Stimulated activated CD4-positive, alpha-beta T cell treated with anti-CD3 and anti-CD28 coated beads, Interleukin-12 subunit alpha, Interleukin-12 subunit beta, amount 100 ng/mL, for 4 hours (primary cell): Measurements from ENCODE around the gene TNFRSF6B.
"Not testable (repeated sequence)": the region's sequence is repeated elsewhere in the genome, so short reads cannot be mapped to it uniquely, and the experiment has no call there.

Experiments used
- DNase-seq: peaks from one replicate; pipeline ENCODE4 v3.0.0-alpha.2; 2020

Gene TNFRSF6B

DNA sequence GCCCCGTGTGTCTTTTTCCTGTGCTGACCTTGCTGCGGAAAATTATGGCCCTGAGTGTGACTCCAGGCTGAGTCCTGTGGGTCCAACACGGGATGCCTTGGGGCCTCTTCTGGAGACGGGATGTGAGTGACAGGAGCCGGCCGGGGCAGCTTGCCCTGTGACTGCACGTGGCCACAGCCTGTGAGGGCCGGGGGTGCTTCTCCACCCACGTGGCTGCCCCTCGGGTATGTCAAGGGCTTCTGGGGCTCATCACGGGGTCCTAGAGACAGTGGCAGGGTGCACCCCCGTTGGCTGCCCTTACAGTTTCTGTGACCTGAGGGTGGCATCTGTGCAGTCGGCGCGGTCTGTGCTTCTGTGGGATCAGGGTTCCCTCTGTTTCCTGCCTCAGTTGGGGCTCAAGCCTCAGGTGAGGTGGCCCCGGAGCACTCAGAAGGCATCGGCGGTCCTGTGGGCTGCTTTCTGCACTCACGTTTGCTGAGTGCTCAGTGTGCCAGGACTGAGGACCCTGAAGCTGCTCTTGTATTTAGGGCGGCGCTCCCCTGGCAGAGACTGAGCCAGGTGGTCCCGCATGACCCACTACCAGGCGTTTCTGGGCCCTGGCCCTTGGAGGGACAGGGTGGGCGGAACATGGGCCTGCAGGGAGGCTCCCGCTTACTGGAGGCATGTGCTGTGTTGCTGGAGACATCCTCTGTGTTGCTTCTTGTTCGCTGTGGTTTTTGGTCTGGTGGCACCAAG lies 33.0 kb upstream of the TNFRSF6B start:
- no peak for DNase-seq

DNA sequence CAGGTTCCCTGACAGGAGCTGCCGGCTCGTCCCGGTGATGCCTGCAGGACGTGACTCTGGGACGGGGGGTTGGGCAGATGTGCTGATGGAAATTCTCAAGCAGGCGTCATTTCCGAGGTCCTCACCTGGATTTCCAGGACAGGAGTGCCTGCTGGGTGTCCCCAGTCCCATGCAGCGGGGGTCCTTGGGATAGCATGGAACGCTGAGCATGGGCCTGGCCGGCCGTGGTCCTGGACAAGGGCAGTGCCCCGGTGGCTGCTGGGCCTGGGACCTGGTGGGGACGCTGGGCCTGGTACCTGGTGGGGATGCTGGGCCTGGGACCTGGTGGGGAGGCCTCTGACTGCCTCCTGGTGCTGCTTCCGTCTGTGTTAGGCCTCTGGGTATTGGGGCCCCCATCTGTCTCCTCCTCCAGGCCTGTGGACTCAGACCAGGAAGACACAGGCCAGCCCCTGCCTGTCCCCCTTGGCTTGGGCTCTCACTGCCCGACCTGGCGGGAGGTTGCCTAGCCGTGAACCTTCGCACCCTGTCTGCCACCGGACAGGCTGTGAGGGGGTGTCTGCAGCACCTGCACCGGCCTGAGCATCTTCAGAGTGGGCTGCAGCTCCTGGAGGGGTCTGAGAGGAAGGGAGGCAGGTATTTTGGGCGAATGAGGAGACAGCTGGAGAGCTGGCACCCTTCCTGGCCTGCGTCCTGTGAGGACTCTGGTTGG lies 32.2 kb upstream of the TNFRSF6B start:
- no peak for DNase-seq

DNA sequence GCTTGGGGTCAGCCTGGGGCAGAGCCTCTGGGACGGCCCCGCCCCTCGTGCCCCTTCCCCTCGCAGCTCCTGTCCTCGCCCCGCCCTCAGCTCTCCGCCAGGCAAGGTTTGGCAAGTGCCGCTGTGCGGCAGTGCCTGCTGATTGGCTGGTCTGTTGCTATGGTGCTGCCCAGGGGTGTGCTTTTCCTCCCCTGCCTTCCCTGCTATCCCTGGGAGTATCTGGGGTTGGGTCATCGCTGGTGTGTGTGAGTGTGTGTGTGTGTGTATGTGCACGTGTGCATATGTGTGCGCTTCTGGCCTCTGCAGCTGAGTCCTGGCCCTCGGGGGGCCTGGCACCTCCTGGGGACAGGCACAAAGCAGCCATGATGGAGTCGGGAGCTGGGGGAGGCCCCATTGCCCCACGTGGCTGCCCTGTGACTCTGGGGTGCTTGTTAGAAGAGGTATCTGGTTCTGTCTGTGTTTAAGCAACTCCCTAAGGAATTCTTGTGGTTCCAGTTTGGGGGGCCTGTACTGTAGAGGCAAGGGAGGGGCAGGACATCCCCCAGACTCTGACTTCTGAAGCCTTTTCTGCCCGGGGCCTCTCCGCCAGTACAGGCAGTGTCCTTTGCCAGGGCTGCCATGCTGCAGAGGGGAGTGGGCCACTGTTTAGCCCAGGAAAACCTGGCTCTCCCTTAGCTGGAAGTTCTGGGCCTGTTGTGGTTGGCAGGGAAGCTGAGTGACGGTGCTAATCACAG lies 31.4 kb upstream of the TNFRSF6B start:
- DNase-seq: no peak

DNA sequence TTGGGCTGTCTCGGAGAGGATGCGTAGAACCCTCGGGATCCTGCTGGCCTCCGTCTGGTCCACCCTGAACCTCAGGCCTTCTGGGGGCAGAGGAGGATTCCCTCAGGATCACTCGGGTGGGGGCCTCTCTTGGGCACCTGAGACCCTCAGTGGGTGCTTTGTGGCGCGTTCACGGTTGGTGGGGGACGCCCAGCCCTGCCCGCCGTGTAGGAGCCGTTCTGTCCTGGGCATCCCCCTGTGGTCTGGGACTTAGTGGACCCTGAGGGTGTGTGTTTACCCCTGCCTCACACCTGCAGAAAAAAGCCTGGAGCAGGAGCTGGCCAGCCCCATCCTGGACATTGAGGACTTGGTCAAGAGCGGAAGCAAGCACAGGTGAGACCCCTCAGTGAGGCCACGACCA lies 30.7 kb upstream of the TNFRSF6B start:
- no peak for DNase-seq

DNA sequence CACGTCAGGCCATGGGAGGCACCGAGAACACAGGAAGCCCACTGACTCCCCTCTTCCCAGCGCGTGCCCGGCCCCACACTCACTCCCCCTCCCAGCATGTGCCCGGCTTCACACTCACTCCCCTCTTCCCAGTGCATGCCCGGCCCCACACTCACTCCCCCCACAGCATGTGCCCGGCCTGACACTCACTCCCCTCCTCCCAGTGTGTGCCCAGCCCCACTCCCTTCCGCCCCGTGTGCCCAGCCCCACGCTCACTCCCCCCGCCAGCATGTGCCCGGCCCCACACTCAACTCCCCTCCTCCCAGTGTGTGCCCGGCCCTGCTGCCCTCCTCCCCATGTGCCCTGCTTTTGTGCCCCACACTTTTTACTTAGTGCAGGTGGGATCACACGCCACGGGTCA lies 28.6 kb upstream of the TNFRSF6B start:
- DNase-seq: no peak

DNA sequence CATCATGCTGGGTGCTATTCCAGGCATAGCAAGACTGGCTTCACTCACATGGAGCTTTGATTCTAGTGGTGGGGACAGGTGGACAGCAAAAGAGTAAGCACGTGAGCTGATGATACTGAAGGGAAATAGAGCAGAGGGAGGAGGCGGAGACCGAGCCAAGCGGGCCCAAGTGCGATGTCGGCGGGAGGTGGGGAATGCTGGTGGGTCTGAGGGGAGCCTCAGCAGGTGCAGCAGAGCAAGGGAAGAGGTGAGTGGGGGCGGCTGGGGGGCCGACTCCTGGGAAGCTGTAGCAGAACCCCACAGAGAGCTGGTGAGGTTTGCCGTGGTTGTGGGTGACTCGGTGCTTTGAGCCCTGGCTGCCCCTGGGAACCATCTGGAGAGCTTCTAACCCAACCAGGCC lies 28.1 kb upstream of the TNFRSF6B start:
- no peak for DNase-seq

DNA sequence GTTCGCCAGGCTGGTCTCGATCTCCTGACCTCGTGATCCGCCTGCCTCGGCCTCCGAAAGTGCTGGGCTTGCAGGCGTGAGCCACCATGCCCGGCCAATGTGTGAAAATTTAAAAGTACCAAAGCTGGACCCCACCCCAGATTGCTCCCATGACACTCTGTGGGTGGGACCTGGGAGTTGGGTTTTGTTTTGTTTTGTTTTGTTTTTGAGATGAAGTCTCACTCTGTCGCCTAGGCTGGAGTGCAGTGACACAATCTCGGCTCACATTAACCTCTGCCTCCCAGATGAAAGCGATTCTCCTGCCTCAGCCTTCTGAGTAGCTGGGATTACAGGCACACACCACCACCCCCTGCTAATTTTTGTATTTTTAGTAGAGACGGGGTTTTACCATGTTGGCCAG lies 24.8 kb upstream of the TNFRSF6B start:
- not testable (repeated sequence) for DNase-seq

DNA sequence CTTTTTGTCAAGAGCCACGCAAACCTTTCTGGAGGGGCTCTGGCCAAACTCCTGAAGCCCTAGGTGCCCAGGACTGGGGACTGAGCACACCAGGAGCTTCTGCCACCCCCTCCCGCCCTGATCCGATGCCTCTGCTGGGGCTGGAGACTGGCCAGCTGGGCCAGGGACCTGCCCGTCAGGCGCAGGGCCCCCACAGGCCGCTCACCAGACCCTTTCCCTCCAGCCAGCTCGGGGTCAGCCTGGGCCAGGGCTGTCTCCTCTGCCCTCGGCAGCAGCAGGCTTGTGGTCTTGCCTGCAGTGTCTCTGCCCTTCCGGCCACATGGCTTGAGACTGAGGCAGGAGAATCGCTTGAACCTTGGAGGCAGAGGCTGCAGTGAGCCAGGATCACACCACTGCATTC lies 23.8 kb upstream of the TNFRSF6B start:
- no peak for DNase-seq

DNA sequence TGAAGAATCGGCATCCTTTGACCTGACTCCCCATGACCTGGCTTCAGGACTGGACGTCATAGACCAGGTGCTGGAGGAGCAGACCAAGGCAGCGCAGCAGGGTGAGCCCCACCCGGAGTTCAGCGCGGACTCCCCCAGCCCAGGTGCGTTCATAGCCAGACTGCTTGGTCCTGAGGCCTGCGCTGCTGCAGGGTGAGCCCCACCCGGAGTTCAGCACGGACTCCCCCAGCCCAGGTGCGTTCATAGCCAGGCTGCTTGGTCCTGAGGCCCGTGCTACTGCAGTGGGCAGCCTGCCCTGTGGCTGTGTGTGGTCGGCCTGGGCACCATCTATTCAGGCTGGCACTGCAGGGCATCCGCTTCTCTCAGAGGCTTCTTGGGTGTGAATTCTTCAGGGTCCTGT lies 22.5 kb upstream of the TNFRSF6B start:
- no peak for DNase-seq

DNA sequence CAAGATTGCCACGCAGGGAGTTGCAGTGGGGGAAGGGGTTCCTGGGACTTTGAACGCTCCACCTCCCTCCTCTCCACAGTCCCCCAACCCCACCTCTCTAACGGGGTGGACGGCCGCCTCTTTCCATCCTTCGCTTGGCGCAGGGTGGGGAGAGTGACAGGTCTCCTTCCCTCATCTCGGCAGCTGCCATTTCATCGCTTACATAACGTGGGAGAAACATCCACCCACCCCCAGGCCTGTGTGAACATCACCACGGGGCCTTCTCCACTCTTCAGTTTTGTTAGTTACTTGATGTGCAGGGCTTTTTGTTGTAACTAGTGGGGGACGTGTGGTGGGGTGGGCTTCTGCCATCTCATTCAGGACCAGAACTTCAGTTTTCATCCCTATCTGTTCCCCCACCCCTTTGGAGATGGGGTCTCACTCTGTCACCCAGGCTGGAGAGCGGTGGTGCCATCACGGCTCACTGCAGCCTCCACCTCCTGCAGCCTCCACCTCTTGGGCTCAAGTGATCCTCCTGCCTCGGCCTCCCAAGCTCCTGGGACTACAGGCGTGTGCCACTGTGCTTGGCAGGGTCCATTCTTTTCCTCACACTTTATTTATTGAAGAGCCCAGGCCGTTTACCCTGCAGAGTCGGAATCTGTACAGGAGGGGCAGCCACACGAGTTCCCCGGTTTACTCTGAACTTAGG lies 20.6 kb upstream of the TNFRSF6B start:
- DNase-seq: no peak

DNA sequence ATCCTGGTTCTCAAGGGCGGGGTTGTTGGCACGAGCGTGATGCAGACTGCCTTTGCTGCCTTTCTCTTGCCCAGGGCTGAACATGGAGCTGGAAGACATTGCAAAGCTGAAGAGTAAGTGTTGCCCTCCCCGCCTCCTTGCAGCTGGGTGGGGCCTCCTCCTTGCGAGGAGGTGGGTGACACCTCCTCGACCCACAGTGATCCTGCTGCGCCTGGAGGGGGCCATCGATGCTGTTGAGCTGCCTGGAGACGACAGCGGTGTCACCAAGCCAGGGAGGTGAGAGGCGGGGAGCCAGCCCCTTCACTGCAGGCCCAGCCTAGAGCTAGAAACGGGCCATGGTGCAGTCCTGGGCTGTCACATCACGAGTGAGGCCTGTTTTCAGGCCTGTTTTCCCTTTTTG lies 18.4 kb upstream of the TNFRSF6B start:
- DNase-seq: no peak

DNA sequence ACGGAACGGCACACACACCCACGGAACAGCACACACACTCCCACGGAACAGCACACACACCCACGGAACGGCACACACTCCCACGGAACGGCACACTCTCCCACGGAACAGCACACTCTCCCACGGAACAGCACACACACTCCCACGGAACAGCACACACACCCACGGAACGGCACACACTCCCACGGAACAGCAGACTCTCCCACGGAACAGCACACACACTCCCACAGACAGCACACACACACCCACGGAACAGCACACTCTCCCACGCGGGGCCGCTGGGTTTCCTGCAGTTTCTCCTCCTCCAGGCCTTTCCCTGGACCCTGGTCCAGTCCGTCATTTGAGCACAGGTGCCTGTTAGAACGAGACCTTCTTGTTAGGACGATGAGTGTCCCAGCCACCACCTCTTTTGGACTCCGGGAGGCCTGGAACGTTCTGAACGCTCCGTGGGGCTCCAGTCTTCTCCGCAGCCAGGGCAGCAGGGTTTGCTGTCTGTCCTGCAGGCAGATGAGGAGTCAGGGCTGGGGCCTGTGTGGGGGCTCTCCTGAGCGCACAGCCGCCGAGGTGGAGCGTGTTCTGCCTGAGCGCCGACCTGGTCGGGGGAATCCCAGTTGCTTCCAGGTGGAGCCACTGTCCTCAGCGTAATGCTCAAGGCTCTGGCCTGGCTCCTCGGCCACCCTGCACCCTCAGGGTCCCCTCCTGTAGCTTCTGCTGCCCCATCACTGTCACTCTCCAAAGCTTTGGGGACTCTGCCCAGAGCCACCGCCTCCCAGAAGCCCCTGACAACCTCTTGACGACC lies 17.6 kb upstream of the TNFRSF6B start:
- no peak for DNase-seq

DNA sequence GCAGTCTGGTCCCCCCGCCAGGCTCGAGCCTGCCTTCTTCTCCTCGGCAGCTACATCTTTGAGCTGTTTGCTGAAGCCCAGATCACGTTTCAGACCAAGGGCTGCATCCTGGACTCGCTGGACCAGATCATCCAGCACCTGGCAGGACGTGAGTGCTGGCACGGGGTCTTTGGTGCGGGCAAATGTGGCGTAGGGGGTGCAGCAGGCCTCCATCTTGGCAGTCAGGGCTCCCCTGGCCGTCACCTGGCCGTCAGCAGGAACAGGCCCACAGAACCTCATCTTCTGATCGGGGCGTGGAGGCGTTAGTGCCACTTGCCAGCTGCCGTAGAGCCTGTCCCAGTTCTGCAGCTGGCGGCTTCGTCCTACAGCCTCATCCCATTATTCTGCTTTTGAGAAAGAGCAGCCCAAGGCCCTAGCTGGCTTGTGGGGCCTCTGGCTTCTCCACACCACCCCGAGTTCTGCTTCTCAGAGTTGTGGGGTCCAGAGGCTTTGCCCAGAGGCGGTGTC lies 16.6 kb upstream of the TNFRSF6B start:
- no peak for DNase-seq

DNA sequence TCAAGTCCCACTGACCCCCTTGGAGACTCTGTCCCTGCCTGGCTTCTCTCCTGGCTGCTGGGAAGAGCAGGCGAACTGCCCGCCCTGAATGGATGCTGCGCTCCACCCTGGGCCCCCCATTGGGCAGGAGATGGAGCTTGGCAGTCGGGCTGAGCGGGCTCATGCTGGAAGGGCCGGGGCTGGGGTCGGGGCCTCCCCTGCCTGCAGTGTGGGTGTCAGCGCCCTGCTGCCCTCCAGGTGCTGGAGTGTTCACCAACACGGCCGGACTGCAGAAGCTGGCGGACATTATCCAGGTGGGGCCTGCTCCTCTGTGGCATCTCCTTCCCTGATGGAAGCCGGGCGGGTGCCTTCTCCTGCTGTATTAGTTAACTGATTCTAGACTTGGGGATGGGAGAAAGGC lies 16.0 kb upstream of the TNFRSF6B start:
- DNase-seq: no peak

DNA sequence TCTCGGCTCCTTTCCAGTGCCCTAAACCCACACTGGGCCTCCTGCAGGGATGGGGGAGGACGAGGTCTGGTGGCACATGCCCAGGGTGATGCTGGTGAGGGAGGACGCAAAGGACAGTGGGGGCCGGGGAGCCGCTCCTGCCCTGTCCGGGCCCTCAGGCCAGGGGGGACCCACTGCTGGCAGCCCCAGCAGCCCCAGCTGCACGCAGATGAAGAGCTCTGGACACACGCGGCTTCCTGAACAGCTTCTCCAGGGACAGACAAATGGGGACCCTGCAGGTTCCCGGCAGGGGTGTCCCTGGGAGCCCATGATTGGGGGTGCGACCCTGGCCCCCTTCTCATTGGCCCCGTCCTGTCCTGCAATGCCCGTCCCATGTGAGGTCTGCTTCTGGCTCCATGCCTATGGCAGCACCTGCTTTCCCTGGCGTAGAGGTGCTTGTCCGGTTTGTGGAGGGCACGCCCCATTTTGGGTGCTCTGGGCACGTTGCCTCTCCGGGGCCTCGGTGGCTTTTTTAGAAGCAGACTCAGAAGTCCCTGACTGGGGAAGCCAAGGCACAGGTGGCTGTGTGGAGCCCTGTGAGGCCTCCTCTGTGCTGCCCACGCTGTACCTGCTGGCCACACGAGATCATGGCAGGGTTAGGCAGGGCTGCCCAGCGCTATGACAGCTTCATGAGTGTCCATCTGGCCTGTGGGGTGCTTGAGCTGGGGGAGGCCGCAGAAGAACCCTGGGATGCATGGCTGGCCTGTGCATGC lies 15.4 kb upstream of the TNFRSF6B start:
- DNase-seq: no peak

DNA sequence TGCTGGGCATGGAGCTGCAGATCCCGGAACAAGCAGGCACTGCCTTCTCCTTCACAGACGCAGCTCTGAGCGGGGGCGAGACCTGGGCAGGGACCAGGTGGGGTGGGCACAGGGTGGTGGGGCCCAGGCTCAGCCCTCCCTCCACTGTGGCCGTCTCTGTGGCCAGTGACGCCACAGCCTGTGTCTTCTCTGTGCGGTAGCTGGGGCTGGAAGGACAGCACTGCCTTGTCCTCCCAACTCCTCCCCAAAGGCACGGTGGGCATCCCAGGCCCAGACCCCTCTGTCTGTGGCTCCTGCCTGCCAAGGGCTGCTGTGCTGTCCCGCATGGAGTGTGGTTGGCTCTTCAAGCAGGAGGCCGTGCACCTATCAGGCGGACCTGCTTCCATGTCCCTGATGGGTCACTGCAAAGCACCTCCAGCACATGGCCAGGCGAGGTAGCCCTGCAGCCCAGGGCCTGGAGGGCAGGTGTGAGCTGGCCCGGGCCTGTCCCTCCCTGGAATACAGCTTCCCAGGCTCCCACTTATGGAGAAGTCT lies 14.8 kb upstream of the TNFRSF6B start:
- no peak for DNase-seq

DNA sequence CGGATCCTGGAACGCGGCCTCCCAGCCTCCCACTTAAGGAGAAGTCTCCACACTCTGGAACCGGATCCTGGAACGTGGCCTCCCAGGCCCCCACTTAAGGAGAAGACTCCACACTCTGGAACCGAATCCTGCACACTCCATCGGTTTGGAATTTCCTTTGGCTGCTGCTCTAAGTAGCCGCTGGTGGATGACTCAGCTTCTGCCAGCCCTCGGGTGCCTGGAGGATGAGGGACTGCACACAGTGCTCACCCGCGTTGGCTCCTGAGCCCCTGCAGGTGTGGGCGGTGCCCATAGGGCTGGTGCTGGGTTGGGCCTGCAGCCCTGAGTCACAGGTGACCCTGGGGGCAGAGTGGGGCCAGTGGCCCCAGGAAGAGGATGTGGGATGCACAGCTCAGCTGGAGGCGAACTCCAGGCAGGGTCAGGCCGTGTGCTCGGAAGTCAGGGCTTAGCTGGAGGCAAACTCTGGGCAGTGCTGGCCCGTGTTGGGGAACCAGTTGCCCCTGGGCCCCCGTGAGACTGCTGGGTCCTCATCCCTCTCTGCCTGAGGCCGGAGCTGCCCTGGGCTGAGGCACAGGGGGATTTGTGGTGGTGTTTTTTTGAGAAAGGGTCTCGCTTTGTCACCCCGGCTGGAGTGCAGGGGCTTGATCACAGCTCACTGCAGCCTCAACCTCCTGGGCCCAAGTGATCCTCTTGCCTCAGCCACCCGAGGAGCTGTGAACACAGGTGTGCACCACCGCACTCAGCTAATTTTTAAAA lies 13.9 kb upstream of the TNFRSF6B start:
- DNase-seq: no peak

DNA sequence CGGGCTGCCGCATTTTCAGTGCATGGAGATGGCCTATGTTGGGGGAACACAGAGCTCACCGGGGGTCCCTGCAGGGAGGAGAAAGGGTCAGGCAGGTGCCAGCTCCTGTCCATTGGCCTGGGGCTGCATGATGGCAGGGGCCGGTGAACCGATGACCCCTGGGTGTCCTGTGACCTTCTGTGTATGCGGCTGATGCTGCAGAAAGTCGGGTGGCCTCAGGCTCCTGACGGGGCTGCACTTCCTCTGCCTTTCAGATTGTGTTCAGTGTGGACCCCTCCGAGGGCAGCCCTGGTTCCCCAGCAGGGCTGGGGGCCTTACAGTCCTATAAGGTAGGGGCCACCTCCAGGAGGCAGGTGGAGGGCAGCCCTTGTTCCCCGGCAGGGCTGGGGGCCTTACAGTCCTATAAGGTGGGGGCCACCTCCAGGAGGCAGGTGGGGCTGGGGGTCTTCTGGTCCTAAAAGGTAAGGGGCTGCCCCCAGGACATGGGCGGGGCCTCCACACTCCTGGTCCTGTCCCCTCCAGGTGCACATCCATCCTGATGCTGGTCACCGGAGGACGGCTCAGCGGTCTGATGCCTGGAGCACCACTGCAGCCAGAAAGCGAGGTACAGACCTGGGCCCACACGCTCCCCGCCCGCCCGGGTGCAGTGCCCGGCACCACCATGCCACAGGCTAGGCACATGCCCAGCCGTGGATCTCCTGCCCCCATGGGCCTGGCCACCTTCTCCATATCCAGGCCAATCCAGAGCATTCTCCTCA lies 11.0 kb upstream of the TNFRSF6B start:
- DNase-seq: no peak

DNA sequence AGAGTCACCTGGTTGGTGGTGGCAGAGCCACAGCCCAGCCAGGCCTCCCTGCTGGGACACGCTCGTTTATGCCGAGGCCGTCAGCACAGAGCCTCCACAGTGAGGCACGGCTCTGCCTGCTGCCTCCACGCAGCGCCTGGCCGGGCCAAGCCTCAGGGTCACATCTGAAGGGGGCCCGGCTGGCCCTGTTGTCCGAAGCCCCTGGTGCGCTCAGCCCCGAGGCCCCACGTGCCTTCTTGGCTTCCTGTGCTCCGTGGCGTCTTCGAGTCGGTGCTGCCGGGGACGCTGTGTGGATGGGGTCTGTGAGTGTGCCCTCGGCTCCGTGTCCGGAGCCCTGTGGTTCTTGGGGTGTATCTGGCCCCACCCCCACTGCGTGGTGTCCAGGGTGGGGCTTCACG lies 10.4 kb upstream of the TNFRSF6B start:
- DNase-seq: no peak
